Keratinocyte (primary cell): ENCODE results near the gene L1CAM.

Experiments used
- EZH2 ChIP-seq: IDR thresholded peaks from one replicate; pipeline ENCODE4 v1.6.1; 2012; ENCODE audit warnings: inconsistent platforms, mild to moderate bottlenecking, low read length, moderate library complexity
- TF ChIP-seq, protein P1 (sequence below), 3 experiments: IDR thresholded peaks in 1 of 3; conservative IDR thresholded peaks in 1 of 3; optimal IDR thresholded peaks in 1 of 3; 2 replicates in 2 of 3; 3 replicates in 1 of 3; pipeline versions ENCODE3 to v1.5.1; 2011; ENCODE audit warnings: low read length in 3 of 3, mild to moderate bottlenecking in 3 of 3, moderate library complexity in 2 of 3, control low read depth in 1 of 3, inconsistent platforms in 1 of 3; ENCODE audit not compliant: insufficient read depth in 2 of 3; ENCODE audit errors: extremely low read depth in 1 of 3

DNA sequence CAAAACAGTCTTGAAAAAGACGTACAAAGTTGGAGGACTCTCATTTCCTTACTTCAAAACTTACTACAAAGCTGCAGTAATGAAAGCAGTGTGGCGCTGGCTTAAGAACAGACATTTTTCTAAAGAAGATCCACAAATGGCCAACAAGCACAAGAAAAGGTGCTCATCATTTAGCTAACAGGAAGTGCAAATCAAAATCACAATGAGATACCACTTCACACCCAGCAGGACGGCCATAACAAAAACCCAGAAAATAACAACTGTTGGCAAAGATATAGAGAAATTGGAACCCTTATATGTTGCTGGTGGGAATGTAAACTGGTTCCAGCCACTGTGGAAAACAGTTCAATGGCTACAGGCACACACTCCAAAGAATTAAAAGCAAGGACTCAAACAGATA is 59.0 kb downstream of the L1CAM start:
- TF ChIP-seq, protein P1, sequence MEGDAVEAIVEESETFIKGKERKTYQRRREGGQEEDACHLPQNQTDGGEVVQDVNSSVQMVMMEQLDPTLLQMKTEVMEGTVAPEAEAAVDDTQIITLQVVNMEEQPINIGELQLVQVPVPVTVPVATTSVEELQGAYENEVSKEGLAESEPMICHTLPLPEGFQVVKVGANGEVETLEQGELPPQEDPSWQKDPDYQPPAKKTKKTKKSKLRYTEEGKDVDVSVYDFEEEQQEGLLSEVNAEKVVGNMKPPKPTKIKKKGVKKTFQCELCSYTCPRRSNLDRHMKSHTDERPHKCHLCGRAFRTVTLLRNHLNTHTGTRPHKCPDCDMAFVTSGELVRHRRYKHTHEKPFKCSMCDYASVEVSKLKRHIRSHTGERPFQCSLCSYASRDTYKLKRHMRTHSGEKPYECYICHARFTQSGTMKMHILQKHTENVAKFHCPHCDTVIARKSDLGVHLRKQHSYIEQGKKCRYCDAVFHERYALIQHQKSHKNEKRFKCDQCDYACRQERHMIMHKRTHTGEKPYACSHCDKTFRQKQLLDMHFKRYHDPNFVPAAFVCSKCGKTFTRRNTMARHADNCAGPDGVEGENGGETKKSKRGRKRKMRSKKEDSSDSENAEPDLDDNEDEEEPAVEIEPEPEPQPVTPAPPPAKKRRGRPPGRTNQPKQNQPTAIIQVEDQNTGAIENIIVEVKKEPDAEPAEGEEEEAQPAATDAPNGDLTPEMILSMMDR (optimal IDR thresholded peaks at IDR 0.05 in 1 of 3, IDR thresholded peaks at IDR 0.05 in 1 of 3, conservative IDR thresholded peaks at IDR 0.05 in 1 of 3; ENCODE audit: extremely low read depth in 1 of 3, insufficient read depth in 2 of 3, low read length in 3 of 3) = no peak
- TF ChIP-seq EZH2 = no peak
